Parathyroid adenoma (tissue), 2 donors: ENCODE data around the gene BOK.

Experiments used
- H2AFZ ChIP-seq: fragments of 300-600 bp; sonication (generic); one replicate; pipeline ENCODE4 v1.7.0; 2017; ENCODE audit warnings: antibody characterized with exemption, mild to moderate bottlenecking
- H3K27ac ChIP-seq: fragments of 300-600 bp; sonication (generic); one replicate; pipeline ENCODE4 v1.7.0; 2017
- H3K27me3 ChIP-seq: fragments of 300-600 bp; sonication (generic); one replicate; pipeline ENCODE4 v1.7.0; 2017; ENCODE audit warnings: low read length; ENCODE audit not compliant: control insufficient read depth, insufficient read depth
- H3K36me3 ChIP-seq: fragments of 300-600 bp; sonication (generic); one replicate; pipeline ENCODE4 v1.7.0; 2017; ENCODE audit warnings: low read length; ENCODE audit not compliant: control insufficient read depth, insufficient read depth
- H3K4me1 ChIP-seq: fragments of 300-600 bp; sonication (generic); one replicate; pipeline ENCODE4 v1.7.0; 2017; ENCODE audit warnings: control low read depth
- H3K4me2 ChIP-seq: fragments of 300-600 bp; sonication (generic); one replicate; pipeline ENCODE4 v1.7.0; 2017; ENCODE audit warnings: low read length
- H3K4me3 ChIP-seq: fragments of 300-600 bp; sonication (generic); one replicate; pipeline ENCODE4 v1.7.0; 2017; ENCODE audit warnings: low read depth, low read length
- H3K79me2 ChIP-seq: fragments of 300-600 bp; sonication (generic); one replicate; pipeline ENCODE4 v1.7.0; 2017; ENCODE audit warnings: control low read depth
- H3K9ac ChIP-seq: fragments of 300-600 bp; sonication (generic); one replicate; pipeline ENCODE4 v1.7.0; 2017; ENCODE audit warnings: mild to moderate bottlenecking
- H3K9me3 ChIP-seq: fragments of 300-600 bp; sonication (generic); one replicate; pipeline ENCODE4 v1.7.0; 2017; ENCODE audit warnings: low read length; ENCODE audit not compliant: control insufficient read depth
- CTCF ChIP-seq: fragments of 300-600 bp; sonication (generic); IDR thresholded peaks from one replicate; pipeline ENCODE4 v1.7.0; 2017; ENCODE audit warnings: antibody characterized with exemption, mild to moderate bottlenecking
- donor health status: primary hyperparathyroidism.

Gene BOK

GRCh38 chr2:241553512-241553830 is 5.1 kb upstream of the BOK start:
- H3K9me3 ChIP-seq, result no peaks in the 10 kb centered on the region
- no peak overlapping the region for H3K4me3 ChIP-seq
- H3K79me2 ChIP-seq, result no peaks in the 10 kb centered on the region
- H3K4me1 ChIP-seq, result no peaks in the 10 kb centered on the region
- no peaks in the 10 kb centered on the region for H3K36me3 ChIP-seq
- H3K27me3 ChIP-seq, result no peaks in the 10 kb centered on the region
- no peak for TF ChIP-seq CTCF
- no peak overlapping the region for H3K9ac ChIP-seq
- H3K27ac ChIP-seq, result no peak overlapping the region
- no peak overlapping the region for H2AFZ ChIP-seq
- H3K4me2 ChIP-seq, result no peak overlapping the region

- H3K27ac ChIP-seq, result no peak overlapping the region
- no peaks in the 10 kb centered on the region for H3K36me3 ChIP-seq
- no peak for TF ChIP-seq CTCF
- H3K27me3 ChIP-seq, result no peaks in the 10 kb centered on the region
- no peaks in the 10 kb centered on the region for H3K9me3 ChIP-seq
- no peaks in the 10 kb centered on the region for H3K4me1 ChIP-seq
- no peak overlapping the region for H3K4me2 ChIP-seq
- no peak overlapping the region for H3K4me3 ChIP-seq
- H3K79me2 ChIP-seq, result no peaks in the 10 kb centered on the region
- H2AFZ ChIP-seq, result no peak overlapping the region
- H3K9ac ChIP-seq, result no peak overlapping the region
Observed at GRCh38 chr2:241553981-241554380, 4.6 kb upstream of the BOK start.

- Histone ChIP-seq H3K9ac (no peak overlapping the region), H3K36me3 (no peaks in the 10 kb centered on the region), H3K27me3 (no peaks in the 10 kb centered on the region), H3K4me3 (no peak overlapping the region), H3K9me3 (no peaks in the 10 kb centered on the region), H3K27ac (no peak overlapping the region), H2AFZ (no peak overlapping the region), H3K4me1 (no peaks in the 10 kb centered on the region), H3K4me2 (no peak overlapping the region), H3K79me2 (no peaks in the 10 kb centered on the region)
- TF ChIP-seq CTCF, result no peak
Observed at GRCh38 chr2:241554610-241555322, 3.8 kb upstream of the BOK start.

- no peaks in the 10 kb centered on the region for H3K79me2 ChIP-seq
- H3K36me3 ChIP-seq, result no peaks in the 10 kb centered on the region
- H3K27me3 ChIP-seq, result no peaks in the 10 kb centered on the region
- no peaks in the 10 kb centered on the region for H3K4me1 ChIP-seq
- H3K9ac ChIP-seq, result no peak overlapping the region
- H3K9me3 ChIP-seq, result no peaks in the 10 kb centered on the region
- H3K4me3 ChIP-seq, result no peak overlapping the region
- H3K4me2 ChIP-seq, result no peak overlapping the region
- H3K27ac ChIP-seq, result no peak overlapping the region
- no peak overlapping the region for H2AFZ ChIP-seq
- TF ChIP-seq CTCF, result no peak
Observed at GRCh38 chr2:241555711-241556110, 2.8 kb upstream of the BOK start.

GRCh38 chr2:241556746-241557145 is 1.8 kb upstream of the BOK start:
- no peaks in the 10 kb centered on the region for H3K79me2 ChIP-seq
- no peaks in the 10 kb centered on the region for H3K36me3 ChIP-seq
- H3K27ac ChIP-seq, result no peak overlapping the region
- H3K9me3 ChIP-seq, result no peaks in the 10 kb centered on the region
- H3K4me1 ChIP-seq, result no peaks in the 10 kb centered on the region
- H3K9ac ChIP-seq, result no peak overlapping the region
- H3K4me3 ChIP-seq, result no peak overlapping the region
- H3K27me3 ChIP-seq, result no peaks in the 10 kb centered on the region
- no peak overlapping the region for H2AFZ ChIP-seq
- TF ChIP-seq CTCF, result no peak
- H3K4me2 ChIP-seq, result no peak overlapping the region
